HG02938 (cell line): ENCODE results near the gene MRPL40.
A peak's percentile ranks its signal among the peaks of the same experiment; 100 is the strongest.
"Not testable (repeated sequence)": the region's sequence is repeated elsewhere in the genome, so short reads cannot be mapped to it uniquely, and the experiment has no call there.

ENCODE experiments used
- ATAC-seq: cut with Tn5 transposase; IDR thresholded peaks from one replicate; pipeline ENCODE4 v1.9.1; 2021; ENCODE audit warnings: mild to moderate bottlenecking, moderate library complexity; ENCODE audit not compliant: unreplicated experiment

Gene MRPL40

DNA sequence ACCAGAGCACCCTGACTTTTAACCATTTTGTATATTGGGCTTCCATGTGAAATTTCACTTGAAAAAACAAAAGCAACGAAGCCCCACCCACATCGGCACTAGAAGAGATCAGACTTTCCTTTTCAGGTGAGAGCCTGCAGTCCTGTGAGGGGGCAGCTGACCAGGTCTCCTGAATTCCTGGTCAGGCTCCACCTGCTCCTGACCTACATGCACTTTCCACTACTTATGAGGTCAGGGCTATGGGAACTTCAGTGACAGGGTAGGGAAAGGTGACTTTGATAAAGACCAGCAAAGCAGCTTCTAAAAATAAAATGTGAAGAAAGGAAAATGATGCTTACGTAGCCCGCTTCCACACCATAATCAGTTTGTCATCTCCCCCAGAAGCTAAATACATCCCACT is 25.5 kb upstream of the MRPL40 start:
- no peak for ATAC-seq

GRCh38 chr22:19407649-19408606 is 24.4 kb upstream of the MRPL40 start:
- ATAC-seq: no peak

GRCh38 chr22:19410941-19411689 is 21.2 kb upstream of the MRPL40 start:
- no peak for ATAC-seq

DNA sequence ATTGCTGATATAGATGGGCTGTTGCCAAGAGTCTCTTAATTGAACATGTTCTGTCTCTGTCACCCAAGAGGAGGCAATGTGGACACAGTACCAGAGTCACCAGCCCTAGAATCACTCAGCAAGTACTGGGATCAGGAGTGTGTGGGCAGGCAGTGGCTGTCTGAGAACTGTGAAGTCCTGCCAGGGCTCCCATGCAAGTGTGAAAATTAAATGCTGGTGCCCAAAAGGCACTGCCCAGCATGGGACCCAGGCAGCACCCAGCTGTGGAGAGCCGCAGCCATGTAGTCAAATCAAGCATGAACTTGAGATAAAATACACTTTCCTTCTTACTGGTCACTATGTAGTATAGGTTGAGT is 20.7 kb upstream of the MRPL40 start:
- ATAC-seq: no peak

DNA sequence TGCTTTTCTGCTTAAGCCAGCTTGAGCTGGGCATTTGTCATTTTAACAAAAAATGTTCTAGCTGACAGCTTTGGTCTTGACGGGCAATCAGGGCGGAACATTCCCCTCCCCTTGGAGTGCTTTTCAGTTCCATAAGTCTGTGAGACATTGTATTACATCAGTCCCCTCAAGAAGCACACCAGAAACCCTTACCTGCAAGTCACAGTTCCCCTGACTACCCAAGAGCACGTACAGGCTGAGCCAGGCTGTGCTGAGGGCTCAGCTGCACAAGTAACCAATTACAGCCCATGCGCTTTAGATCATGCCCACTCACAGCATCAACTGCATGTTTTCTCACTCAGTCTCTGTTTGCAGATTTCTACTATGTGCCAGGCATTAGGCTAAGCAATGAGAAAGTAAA is 19.9 kb upstream of the MRPL40 start:
- no peak for ATAC-seq

- no peak for ATAC-seq
Measured at GRCh38 chr22:19412923-19413322, 19.4 kb upstream of the MRPL40 start.

DNA sequence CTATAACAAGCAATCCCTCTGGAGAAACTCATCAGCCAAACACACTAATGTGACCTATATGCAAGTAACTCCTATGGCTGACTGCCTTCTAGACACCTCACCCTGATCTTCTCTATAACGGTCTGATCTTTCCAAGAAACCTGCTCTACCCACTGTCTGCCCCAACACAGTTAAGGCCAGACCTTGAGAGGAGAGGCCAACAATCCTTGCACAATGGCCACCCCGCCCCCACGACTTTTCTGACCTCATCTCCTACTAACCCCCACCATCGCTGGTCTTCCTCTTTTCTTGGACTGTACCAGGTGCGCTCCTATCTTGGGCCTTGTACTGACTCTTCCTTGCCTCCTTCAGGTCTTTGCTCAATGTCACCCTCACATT is 13.3 kb upstream of the MRPL40 start:
- ATAC-seq: no peak

DNA sequence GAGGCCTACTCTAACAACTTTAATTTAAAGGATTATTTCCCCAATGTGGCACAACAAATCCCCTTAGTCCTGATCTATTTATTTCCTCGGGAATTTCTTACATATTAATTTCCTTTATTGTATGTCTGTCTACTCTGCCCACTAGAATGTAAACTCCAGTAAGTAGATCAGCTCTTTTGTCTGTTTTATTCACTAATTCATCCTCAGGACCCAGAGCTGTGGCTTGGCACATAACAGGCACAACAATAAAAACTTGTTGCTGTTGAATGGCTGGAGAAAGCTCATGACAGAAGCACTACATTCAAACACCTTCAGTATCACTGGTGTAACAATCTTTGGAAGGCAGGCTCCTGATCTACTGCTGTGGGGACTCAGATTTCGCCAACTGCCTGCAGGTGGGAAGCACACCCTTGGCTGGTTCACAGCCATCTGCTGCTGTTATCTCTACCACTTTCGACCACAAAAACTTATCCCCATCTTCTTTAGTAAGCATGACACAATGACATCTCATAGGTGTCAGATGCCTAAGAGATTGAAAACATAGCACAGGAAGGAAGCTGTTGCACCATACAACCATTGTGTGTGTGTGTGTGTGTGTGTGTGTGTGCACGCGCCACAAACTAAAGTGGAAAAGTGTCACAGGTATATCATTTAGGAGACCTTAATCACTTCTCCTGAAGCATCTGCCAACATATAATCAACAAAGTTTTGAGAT is 12.7 kb upstream of the MRPL40 start:
- ATAC-seq: no peak

GRCh38 chr22:19420321-19420720 is 12.0 kb upstream of the MRPL40 start:
- no peak for ATAC-seq

DNA sequence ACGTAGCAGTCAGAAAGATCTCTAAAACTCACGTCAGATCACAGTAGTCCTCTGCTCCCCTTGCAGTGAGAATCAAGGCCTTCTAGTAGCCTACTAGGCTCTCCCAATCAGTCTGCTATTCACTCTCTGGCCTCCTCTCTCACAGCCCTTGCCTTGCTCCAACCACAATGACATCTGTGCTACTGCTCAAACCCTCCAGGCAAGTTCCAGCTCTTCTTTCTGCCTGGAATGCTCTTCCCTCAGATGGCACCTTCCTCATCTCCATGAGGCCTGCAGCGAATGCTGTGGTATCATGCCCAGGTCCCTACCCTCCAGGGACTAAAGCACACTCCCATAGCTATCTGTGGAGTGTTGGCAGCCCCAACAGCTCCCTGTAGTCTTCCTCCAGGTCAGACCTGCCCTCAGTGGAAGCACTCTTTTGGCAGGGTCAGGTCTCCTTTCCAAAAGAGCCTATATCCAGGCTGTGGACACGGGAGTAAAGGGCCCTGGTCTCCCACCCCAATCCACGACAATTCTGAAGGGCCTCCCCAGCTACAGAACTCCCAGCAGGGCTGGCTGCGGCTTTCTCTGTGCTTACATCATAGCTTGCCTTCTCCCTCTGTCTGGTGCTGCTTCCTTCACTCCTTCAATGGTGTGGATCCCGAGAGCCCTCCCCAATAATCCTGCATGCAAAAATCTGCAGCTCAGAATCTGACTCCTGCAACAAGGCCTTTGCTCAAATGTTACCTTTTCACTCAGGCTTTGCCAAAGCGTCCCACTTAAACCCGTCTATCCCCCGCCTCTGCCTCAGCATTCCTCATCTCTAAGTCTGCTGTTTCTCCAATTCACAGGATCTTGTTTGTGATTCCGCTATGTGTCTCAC is 9.7 kb upstream of the MRPL40 start:
- no peak for ATAC-seq

DNA sequence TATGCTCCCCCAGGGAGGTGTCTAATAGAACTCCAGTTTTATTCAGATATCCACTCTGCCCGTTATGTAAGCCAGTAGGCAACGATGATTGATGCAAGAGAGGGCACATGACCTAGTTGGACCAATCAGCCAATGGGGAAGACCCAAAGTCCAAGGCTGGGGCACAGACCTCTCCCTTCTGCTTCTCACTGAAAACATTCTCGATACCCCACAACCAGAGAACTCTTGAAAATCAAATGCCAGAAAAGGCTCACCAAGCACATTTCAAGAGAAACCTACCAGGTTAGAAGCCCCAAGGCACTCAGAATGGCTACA is 8.2 kb upstream of the MRPL40 start:
- no peak for ATAC-seq

DNA sequence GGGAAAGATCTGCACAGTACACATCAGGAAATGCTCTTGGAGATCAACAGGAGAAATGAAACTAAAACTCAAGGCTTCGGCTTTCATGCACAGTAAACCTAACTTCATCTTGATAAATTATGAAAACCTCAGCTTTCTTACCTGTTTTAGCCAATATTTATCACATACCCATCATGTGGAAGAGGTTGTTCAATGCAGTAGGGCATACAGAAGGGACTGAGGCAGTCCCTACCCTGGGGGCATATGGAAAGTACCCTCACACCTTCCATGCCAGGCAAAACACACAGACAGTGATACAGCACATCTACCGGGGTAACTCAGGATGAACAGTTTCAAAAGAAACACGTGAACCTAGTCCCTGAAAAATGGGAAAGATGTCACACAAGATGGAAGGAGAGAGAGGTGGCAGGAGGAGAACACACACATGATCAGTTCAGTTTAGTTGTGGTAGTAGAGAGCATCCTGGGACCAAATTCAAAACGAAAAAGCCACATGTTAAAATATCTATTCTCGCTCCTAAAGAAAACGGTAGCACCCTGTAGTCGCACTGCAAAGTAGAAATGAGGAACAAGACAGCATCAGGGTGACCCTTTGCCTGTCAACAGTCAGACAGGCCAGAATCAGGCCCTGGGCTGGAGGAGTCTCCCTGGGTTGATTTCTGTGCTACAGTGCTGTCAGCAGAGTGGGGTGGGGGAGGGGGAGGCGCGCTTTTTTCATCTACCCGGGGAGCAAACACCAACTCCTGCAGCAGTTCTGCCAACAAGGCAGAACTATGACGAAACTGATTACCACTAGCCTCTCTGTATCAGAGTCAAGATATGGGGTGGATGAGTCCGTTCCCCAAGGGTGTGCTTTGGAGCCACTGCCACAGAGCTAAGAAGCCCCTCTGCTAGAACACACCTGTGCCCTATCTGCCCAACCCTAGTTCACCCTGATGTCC is 2.1 kb upstream of the MRPL40 start:
- no peak for ATAC-seq

- no peak for ATAC-seq
Measured at GRCh38 chr22:19430890-19431541, 1.3 kb upstream of the MRPL40 start.

DNA sequence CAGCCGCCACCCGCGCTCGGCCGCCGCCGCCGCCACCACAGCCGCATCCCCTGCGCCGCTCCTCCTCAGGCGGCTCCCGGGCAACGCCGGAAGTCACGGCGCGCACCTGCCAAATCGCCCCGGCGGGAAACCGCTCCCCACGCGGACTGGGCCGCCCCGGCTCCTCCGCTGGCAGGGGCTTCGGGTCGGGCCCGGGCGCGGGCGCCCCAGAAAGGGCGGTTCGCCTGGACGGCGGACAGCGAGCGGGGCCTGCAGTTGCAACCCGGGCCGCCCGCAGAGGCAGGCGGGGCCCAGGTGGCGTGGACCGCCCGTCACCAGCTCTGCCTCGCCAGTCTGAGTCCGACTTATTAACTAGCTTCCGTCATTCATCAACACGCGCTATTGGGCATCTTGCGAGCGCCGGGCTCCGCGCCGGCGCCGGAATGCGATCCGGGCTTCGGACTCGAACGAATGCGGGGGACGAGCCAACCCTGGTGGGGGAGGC is 654 bp upstream of the MRPL40 start, which contains the start of gene HIRA:
HIRA (minus strand) TSS at position 85 of the 484 bp plus-strand sequence. CDS start 257 bp downstream, outside the sequence.
- peak; percentile 44 for ATAC-seq

- no peak for ATAC-seq
Measured at GRCh38 chr22:19434401-19434800, 2.1 kb downstream of the MRPL40 start.

DNA sequence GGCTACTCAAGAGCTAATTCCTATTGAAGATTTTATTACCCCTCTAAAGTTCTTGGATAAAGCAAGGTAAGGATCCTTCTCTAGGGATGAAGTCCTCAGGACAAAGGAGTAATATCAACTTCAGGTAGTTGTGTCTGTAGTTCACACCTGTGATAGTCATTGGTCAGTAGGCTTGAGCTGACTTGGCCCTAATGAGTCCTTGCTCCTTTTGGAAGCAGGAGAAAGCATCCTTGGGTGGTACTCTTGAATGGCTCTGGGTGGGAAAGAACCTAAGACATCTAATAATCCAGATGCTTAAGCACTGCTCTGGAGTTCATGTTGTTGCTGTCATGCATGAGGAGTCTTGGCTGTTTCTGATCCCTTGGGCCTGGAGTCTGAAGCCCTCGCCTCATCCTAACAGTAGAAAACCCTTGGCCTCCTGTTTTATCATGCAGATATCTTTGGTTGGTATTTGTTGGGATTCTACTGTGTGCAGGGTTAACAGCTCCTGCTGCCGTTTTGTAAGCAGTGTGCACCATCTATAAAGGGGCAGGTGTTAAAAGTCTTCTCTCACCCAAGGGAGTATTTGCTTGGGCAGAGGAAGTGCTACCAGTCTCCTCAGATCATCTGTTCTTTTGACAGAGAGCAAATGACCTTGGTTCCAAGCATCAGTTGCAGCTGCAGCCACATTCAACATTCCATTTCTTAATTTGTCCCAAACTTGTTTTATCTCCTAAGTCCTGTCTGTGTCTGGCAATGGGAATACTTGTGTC is 2.7 kb downstream of the MRPL40 start:
- ATAC-seq: no peak

GRCh38 chr22:19436444-19437161 is 4.3 kb downstream of the MRPL40 start:
- ATAC-seq: not testable (repeated sequence)
